Upper lobe of left lung (tissue), 6 donors: Measurements from ENCODE around the gene RHO. TPM values are rescaled to one million over a fixed set of nuclear protein-coding genes. Genes with fewer than 3 reads are reported as not detected.

Experiments
- ATAC-seq, 2 donors: fragments of 200-7000 bp; cut with Tn5 transposase; one replicate each; pipeline ENCODE4 v1.9.1; 2022; ENCODE audit warnings: mild to moderate bottlenecking in 2 of 2, moderate library complexity in 2 of 2; ENCODE audit not compliant: low FRiP score in 2 of 2
- DNase-seq, 2 donors: peaks; one replicate each; pipeline ENCODE4 v3.0.0-alpha.2; 2019 to 2020
- H3K27ac ChIP-seq, 4 donors: fragments of 200-600 bp; sonication (generic); one replicate each; pipeline ENCODE4 v1.5.1; 2016 to 2019
- H3K27me3 ChIP-seq, 4 donors: fragments of 200-600 bp; sonication (generic); one replicate each; pipeline ENCODE4 v1.5.1; 2017 to 2019
- H3K36me3 ChIP-seq, 4 donors: fragments of 200-600 bp; sonication (generic); one replicate each; pipeline ENCODE4 v1.5.1; 2016 to 2019
- H3K4me1 ChIP-seq, 4 donors: fragments of 200-600 bp; sonication (generic); one replicate each; pipeline ENCODE4 v1.5.1; 2018 to 2019
- H3K4me3 ChIP-seq, 4 donors: fragments of 200-600 bp; sonication (generic); one replicate each; pipeline ENCODE4 v1.5.1; 2017 to 2019; ENCODE audit warnings: mild to moderate bottlenecking in 2 of 4, moderate library complexity in 1 of 4
- H3K9me3 ChIP-seq, 4 donors: fragments of 200-600 bp; sonication (generic); one replicate each; pipeline ENCODE4 v1.5.1; 2018 to 2019
- CTCF ChIP-seq, 6 experiments: fragments of 450-650 bp in 4 of 6; fragments of 200-600 bp in 2 of 6; sonication (generic) in 2 of 6; IDR thresholded peaks; one replicate each; pipeline ENCODE4 v1.5.1; 2016 to 2019; ENCODE audit warnings: antibody characterized with exemption in 6 of 6
- EP300 ChIP-seq, 4 donors: sonication (generic); formaldehyde crosslinking; IDR thresholded peaks; one replicate each; pipeline ENCODE4 v1.5.1; 2017; ENCODE audit warnings: antibody characterized with exemption in 4 of 4, control low read depth in 2 of 4
- POLR2A ChIP-seq, 4 donors: fragments of 450-650 bp; IDR thresholded peaks; one replicate each; pipeline ENCODE4 v1.5.1; 2016 to 2017; ENCODE audit warnings: antibody characterized with exemption in 4 of 4, mild to moderate bottlenecking in 2 of 4
- POLR2AphosphoS5 ChIP-seq, 2 donors: sonication (generic); formaldehyde crosslinking; IDR thresholded peaks; one replicate each; pipeline ENCODE4 v1.5.1; 2017; ENCODE audit warnings: antibody characterized with exemption in 2 of 2
- WGBS, 2 donors: methylation state at CpG; one replicate each; pipeline ENCODE4 v1.1.5; 2017 to 2018; 5-methylcytosine and 5-hydroxymethylcytosine counted together
- total RNA-seq, 6 donors: library from RNA; depleted of rRNA in 4 of 6; stranded (reverse); fragments of >200 nt in 4 of 6; gene quantifications; one replicate each; pipeline versions ENCODE4 v1.1.0 to v1.2.1, GENCODE V29; 2016 to 2021
- donor health status: DM: no; HTN: no; CAD: no; lungs with moderate emphysema.
- donor health status: DM: no; HTN: yes; CAD: no; lungs with severe emphysema.

The RHO gene
- total RNA-seq, 6 donors from 2014 or later: not detected

- DNase-seq: no peak
- Histone ChIP-seq H3K9me3 (no peaks in the 10 kb centered on the region), H3K27me3 (no peaks in the 10 kb centered on the region), H3K4me1 (peaks cover under 1 to 8% (median 1%) of the 10 kb centered on the region in 4 donors), H3K36me3 (no peaks in the 10 kb centered on the region), H3K27ac (no peak overlapping the region), H3K4me3 (no peak overlapping the region)
- TF ChIP-seq POLR2AphosphoS5 (IDR thresholded peaks at IDR 0.05) (no peak), EP300 (IDR thresholded peaks at IDR 0.05) (no peak), POLR2A (IDR thresholded peaks at IDR 0.05) (no peak), CTCF (IDR thresholded peaks at IDR 0.05) (no peak)
- WGBS, 2 donors: 93 to 94% methylated on average over 1 of the region's 1 CpG
- ATAC-seq: no peak
These were observed 6.6 kb downstream of the RHO start for GRCh38 chr3:129535075-129535474.

GRCh38 chr3:129536374-129536667 lies 7.9 kb downstream of the RHO start:
- TF ChIP-seq POLR2AphosphoS5 (IDR thresholded peaks at IDR 0.05) (no peak), POLR2A (IDR thresholded peaks at IDR 0.05) (no peak), CTCF (IDR thresholded peaks at IDR 0.05) (no peak), EP300 (IDR thresholded peaks at IDR 0.05) (no peak)
- no peaks in the 10 kb centered on the region for H3K9me3 ChIP-seq
- 77 to 88% methylated on average over 2 of the region's 2 CpGs for WGBS, 2 donors
- H3K36me3 ChIP-seq: no peaks in the 10 kb centered on the region
- H3K4me3 ChIP-seq: no peak overlapping the region
- no peaks in the 10 kb centered on the region for H3K4me1 ChIP-seq
- H3K27me3 ChIP-seq: no peaks in the 10 kb centered on the region
- ATAC-seq: no peak
- H3K27ac ChIP-seq: no peak overlapping the region
- no peak for DNase-seq

GRCh38 chr3:129536804-129537203 lies 8.4 kb downstream of the RHO start:
- TF ChIP-seq POLR2A (IDR thresholded peaks at IDR 0.05) (no peak), POLR2AphosphoS5 (IDR thresholded peaks at IDR 0.05) (no peak), EP300 (IDR thresholded peaks at IDR 0.05) (no peak), CTCF (IDR thresholded peaks at IDR 0.05) (no peak)
- H3K36me3 ChIP-seq: no peaks in the 10 kb centered on the region
- DNase-seq (no peak), ATAC-seq (no peak)
- no peaks in the 10 kb centered on the region for H3K9me3 ChIP-seq
- H3K27ac ChIP-seq: no peak overlapping the region
- WGBS, 2 donors: 77 to 93% methylated on average over 2 to 3 of the region's 3 CpGs
- no peak overlapping the region for H3K4me3 ChIP-seq
- H3K4me1 ChIP-seq: no peaks in the 10 kb centered on the region
- no peaks in the 10 kb centered on the region for H3K27me3 ChIP-seq

GRCh38 chr3:129539206-129539605 lies 10.8 kb downstream of the RHO start:
- DNase-seq (no peak), ATAC-seq (no peak)
- no peaks in the 10 kb centered on the region for H3K4me1 ChIP-seq
- no peaks in the 10 kb centered on the region for H3K9me3 ChIP-seq
- no peak overlapping the region for H3K4me3 ChIP-seq
- 87 to 91% methylated on average over 8 of the region's 8 CpGs for WGBS, 2 donors
- no peak for TF ChIP-seq POLR2AphosphoS5 (IDR thresholded peaks at IDR 0.05)
- no peak for TF ChIP-seq EP300 (IDR thresholded peaks at IDR 0.05)
- no peak for TF ChIP-seq POLR2A (IDR thresholded peaks at IDR 0.05)
- H3K27me3 ChIP-seq: no peaks in the 10 kb centered on the region
- H3K27ac ChIP-seq: peak overlapping the region in 1 of 4 donors; percentile 1
- H3K36me3 ChIP-seq: no peaks in the 10 kb centered on the region

GRCh38 chr3:129540776-129541516 lies 12.5 kb downstream of the RHO start:
- no peak for TF ChIP-seq POLR2A (IDR thresholded peaks at IDR 0.05)
- TF ChIP-seq CTCF (IDR thresholded peaks at IDR 0.05): no peak
- H3K4me1 ChIP-seq: no peaks in the 10 kb centered on the region
- DNase-seq: no peak

More at GRCh38 chr3:129540776-129541516, 12.5 kb downstream of the RHO start:
- H3K27me3 ChIP-seq: no peaks in the 10 kb centered on the region
- no peak overlapping the region for H3K27ac ChIP-seq
- H3K4me3 ChIP-seq: no peak overlapping the region
- ATAC-seq: no peak
- no peaks in the 10 kb centered on the region for H3K36me3 ChIP-seq
- 92 to 93% methylated on average over 11 of the region's 11 CpGs for WGBS, 2 donors
- H3K9me3 ChIP-seq: no peaks in the 10 kb centered on the region
